Fibroblast of lung (primary cell): Measurements from ENCODE around the gene FAM83D. TPM values are rescaled to one million over a fixed set of nuclear protein-coding genes. Genes with fewer than 3 reads are reported as not detected.

Experiments
- DNase-seq, 2 donors: peaks; one replicate each; pipeline versions ENCODE4 v3.0.0 to v3.0.0-alpha.2; 2010; ENCODE audit warnings: low read depth in 2 of 2
- H2AFZ ChIP-seq: 2 replicates; pipeline ENCODE4 v1.5.1; 2012; ENCODE audit warnings: low read length, control low read depth, inconsistent platforms
- H3K27ac ChIP-seq: 2 replicates; pipeline ENCODE4 v1.5.1; 2011; ENCODE audit warnings: low read length, control low read depth; ENCODE audit not compliant: insufficient read depth
- H3K27me3 ChIP-seq: 2 replicates; pipeline ENCODE4 v1.5.1; 2011; ENCODE audit warnings: mild to moderate bottlenecking, low read length; ENCODE audit not compliant: control insufficient read depth, insufficient read depth
- H3K36me3 ChIP-seq: 2 replicates; pipeline ENCODE4 v1.5.1; 2011; ENCODE audit warnings: low read length; ENCODE audit not compliant: control insufficient read depth, insufficient read depth
- H3K4me1 ChIP-seq: 2 replicates; pipeline ENCODE4 v1.5.1; 2011; ENCODE audit warnings: low read length; ENCODE audit not compliant: control insufficient read depth, insufficient read depth; ENCODE audit errors: extremely low read depth
- H3K4me2 ChIP-seq: 2 replicates; pipeline ENCODE4 v1.5.1; 2011; ENCODE audit warnings: low read length, control low read depth; ENCODE audit not compliant: insufficient read depth; ENCODE audit errors: extremely low read depth
- H3K4me3 ChIP-seq, 4 experiments: fragments of 200-600 bp in 1 of 4; sonication (generic) in 1 of 4; replicated peaks in 1 of 4; 2 replicates each; pipeline ENCODE4 v1.5.1; 2011 to 2016; ENCODE audit warnings: low read length in 4 of 4, low read depth in 3 of 4, mild to moderate bottlenecking in 3 of 4, control low read depth in 2 of 4, inconsistent platforms in 1 of 4, mixed read lengths in 1 of 4; ENCODE audit not compliant: insufficient read depth in 1 of 4; ENCODE audit errors: control extremely low read depth in 1 of 4
- H3K79me2 ChIP-seq: 2 replicates; pipeline ENCODE4 v1.5.1; 2012; ENCODE audit warnings: mild to moderate bottlenecking, low read length, inconsistent platforms; ENCODE audit not compliant: control insufficient read depth, insufficient read depth
- H3K9ac ChIP-seq: 2 replicates; pipeline ENCODE4 v1.5.1; 2011; ENCODE audit warnings: mild to moderate bottlenecking, low read length, control low read depth; ENCODE audit not compliant: insufficient read depth
- H3K9me3 ChIP-seq: 2 replicates; pipeline ENCODE4 v1.5.1; 2012; ENCODE audit warnings: low read depth, low read length; ENCODE audit not compliant: control insufficient read depth, insufficient read depth
- H4K20me1 ChIP-seq: 2 replicates; pipeline ENCODE4 v1.5.1; 2011; ENCODE audit warnings: low read length; ENCODE audit not compliant: control insufficient read depth, insufficient read depth; ENCODE audit errors: extremely low read depth
- CTCF ChIP-seq, 2 donors: IDR thresholded peaks in 1 of 2; conservative IDR thresholded peaks in 1 of 2; 1 replicate in 1 of 2; 2 replicates in 1 of 2; pipeline ENCODE4 v1.5.1; 2011 to 2012; ENCODE audit warnings: low read length in 2 of 2, control low read depth in 1 of 2, inconsistent platforms in 1 of 2, low read depth in 1 of 2, mild to moderate bottlenecking in 1 of 2
- EZH2 ChIP-seq: IDR thresholded peaks from 2 replicates; pipeline ENCODE4 v1.5.1; 2012; ENCODE audit warnings: low read length, control low read depth, mild to moderate bottlenecking; ENCODE audit errors: missing control alignments
- polyA plus RNA-seq, 2 donors: library from polyadenylated mRNA; depleted of rRNA in 1 of 2; stranded (reverse) in 1 of 2; unstranded in 1 of 2; fragments of >200 nt; gene quantifications; 2 replicates each; pipeline ENCODE4 v1.2.1, GENCODE V29; 2011 to 2012; ENCODE audit warnings: missing spikeins in 1 of 2
- total RNA-seq: library from RNA; depleted of rRNA; stranded (reverse); fragments of >200 nt; gene quantifications from 2 replicates; pipeline ENCODE4 v1.2.1, GENCODE V29; 2014

Gene FAM83D
- total and polyA plus RNA-seq, 2 donors (not counting 1 experiment from before 2014, with no cell fraction given): 21.3 to 34.5 TPM

- H3K27ac ChIP-seq: peak overlapping the region; percentile 77
- H3K79me2 ChIP-seq: peaks cover 98% of the 10 kb centered on the region
- no peaks in the 10 kb centered on the region for H3K9me3 ChIP-seq
- H3K36me3 ChIP-seq: peaks cover 2% of the 10 kb centered on the region
- H3K27me3 ChIP-seq: no peaks in the 10 kb centered on the region
- H3K4me2 ChIP-seq: peak overlapping the region; percentile 73
- H4K20me1 ChIP-seq: no peaks in the 10 kb centered on the region
- H3K4me3 ChIP-seq: no peak overlapping the region
- no peak overlapping the region for H3K9ac ChIP-seq
- DNase-seq: peak; percentile 71 to 76
- no peak for TF ChIP-seq CTCF (conservative IDR thresholded peaks at IDR 0.05 in 1 of 2, IDR thresholded peaks at IDR 0.05 in 1 of 2; ENCODE audit: low read depth in 1 of 2, low read length in 2 of 2)
- no peak for TF ChIP-seq EZH2
- H3K4me1 ChIP-seq: peaks cover 17% of the 10 kb centered on the region
- peak overlapping the region; percentile 72 for H2AFZ ChIP-seq
Observed at GRCh38 chr20:38932457-38933120, 6.4 kb downstream of the FAM83D start.

GRCh38 chr20:38934530-38934929 is 8.3 kb downstream of the FAM83D start:
- H4K20me1 ChIP-seq: no peaks in the 10 kb centered on the region
- no peak overlapping the region for H3K4me3 ChIP-seq
- TF ChIP-seq EZH2 (no peak), CTCF (conservative IDR thresholded peaks at IDR 0.05 in 1 of 2, IDR thresholded peaks at IDR 0.05 in 1 of 2; ENCODE audit: low read depth in 1 of 2, low read length in 2 of 2) (no peak)
- peaks cover 2% of the 10 kb centered on the region for H3K36me3 ChIP-seq
- no peak for DNase-seq
- no peaks in the 10 kb centered on the region for H3K9me3 ChIP-seq
- peaks cover 10% of the 10 kb centered on the region for H3K4me1 ChIP-seq
- H3K27me3 ChIP-seq: no peaks in the 10 kb centered on the region
- no peak overlapping the region for H3K4me2 ChIP-seq
- H3K79me2 ChIP-seq: peaks cover 99% of the 10 kb centered on the region
- no peak overlapping the region for H3K27ac ChIP-seq
- H3K9ac ChIP-seq: no peak overlapping the region
- H2AFZ ChIP-seq: no peak overlapping the region

- peak in 1 of 2 donors; percentile 14 for DNase-seq
- Histone ChIP-seq H3K4me2 (no peak overlapping the region), H3K36me3 (peaks cover 2% of the 10 kb centered on the region), H3K4me3 (no peak overlapping the region), H3K27ac (no peak overlapping the region), H3K9ac (no peak overlapping the region), H3K27me3 (no peaks in the 10 kb centered on the region), H4K20me1 (no peaks in the 10 kb centered on the region), H3K9me3 (no peaks in the 10 kb centered on the region), H3K79me2 (peaks cover 99% of the 10 kb centered on the region), H2AFZ (no peak overlapping the region), H3K4me1 (peaks cover 8% of the 10 kb centered on the region)
- TF ChIP-seq EZH2 (no peak), CTCF (conservative IDR thresholded peaks at IDR 0.05 in 1 of 2, IDR thresholded peaks at IDR 0.05 in 1 of 2; ENCODE audit: low read depth in 1 of 2, low read length in 2 of 2) (peak; percentile 5 to 21)
Observed at GRCh38 chr20:38935285-38935684, 9.1 kb downstream of the FAM83D start.
